Measurements from ENCODE around the gene LRRN3.
A peak's percentile ranks its signal among the peaks of the same experiment; 100 is the strongest.

The LRRN3 gene

DNA sequence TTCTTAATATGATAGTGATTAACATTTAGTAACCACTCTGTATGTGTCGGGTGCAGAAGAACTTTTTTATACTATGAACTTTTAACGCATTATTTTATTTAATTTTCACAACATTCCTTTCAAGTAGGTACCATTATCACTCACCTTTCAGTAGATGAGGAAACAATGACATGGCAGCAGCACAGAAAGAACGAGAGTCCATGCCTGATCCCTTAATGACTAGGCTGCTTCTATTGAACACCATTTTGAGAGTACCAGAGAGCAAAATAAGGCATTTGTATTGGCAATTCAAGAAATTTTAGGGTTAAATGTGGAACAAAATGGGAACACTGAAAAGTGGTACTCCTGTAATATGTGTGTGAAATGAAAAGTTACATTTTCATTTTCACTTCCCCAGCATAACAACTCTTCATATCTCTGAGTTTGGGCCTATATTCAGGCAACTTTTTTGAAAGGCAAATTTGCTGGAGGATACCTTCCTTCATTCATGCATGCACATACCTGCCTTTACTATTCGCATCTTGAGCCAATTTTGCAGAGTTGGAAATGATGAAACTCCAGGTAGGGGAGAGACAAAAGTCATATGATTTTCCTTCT is 12.8 kb downstream of the LRRN3 start:
- TF ChIP-seq CTCF (IDR thresholded peaks at IDR 0.05; ENCODE audit: low read depth, low read length) = no peak
- Histone ChIP-seq H3K4me1 (peaks cover 38% of the 10 kb centered on the region), H3K27me3 (no peaks in the 10 kb centered on the region), H3K9me3 (no peaks in the 10 kb centered on the region), H3K36me3 (peaks cover 48% of the 10 kb centered on the region), H3K4me3 (ENCODE audit: low read depth, low read length) (no peak overlapping the region)
- DNase-seq = no peak

DNA sequence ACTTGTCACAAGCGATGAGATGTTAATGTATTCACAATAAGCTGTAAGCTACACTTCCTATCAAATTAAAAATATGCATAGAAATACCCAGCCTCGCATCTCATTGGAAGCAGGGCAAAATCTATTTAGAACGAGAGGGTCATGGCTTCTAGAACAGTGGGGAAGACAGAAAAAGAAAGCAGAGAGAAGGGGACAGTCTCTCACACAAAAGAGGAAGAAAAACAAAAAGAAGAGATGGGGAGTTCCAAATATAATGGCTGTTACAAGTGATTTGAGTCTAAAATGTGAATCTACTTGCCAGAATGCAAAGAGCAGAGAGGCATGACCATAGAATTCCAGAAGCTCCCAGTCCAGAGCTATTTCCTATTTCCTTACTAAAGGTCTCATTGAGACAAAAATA is 13.8 kb downstream of the LRRN3 start:
- no peak overlapping the region for H3K4me3 ChIP-seq (ENCODE audit: low read depth, low read length)
- no peak for DNase-seq
- H3K4me1 ChIP-seq = peaks cover 34% of the 10 kb centered on the region
- H3K9me3 ChIP-seq = no peaks in the 10 kb centered on the region
- no peaks in the 10 kb centered on the region for H3K27me3 ChIP-seq
- peaks cover 48% of the 10 kb centered on the region for H3K36me3 ChIP-seq
- no peak for TF ChIP-seq CTCF (IDR thresholded peaks at IDR 0.05; ENCODE audit: low read depth, low read length)

- Histone ChIP-seq H3K36me3 (peaks cover 50% of the 10 kb centered on the region), H3K4me3 (ENCODE audit: low read depth, low read length) (no peak overlapping the region), H3K4me1 (peaks cover 31% of the 10 kb centered on the region), H3K27me3 (no peaks in the 10 kb centered on the region), H3K9me3 (no peaks in the 10 kb centered on the region)
- DNase-seq = no peak
- TF ChIP-seq CTCF (IDR thresholded peaks at IDR 0.05; ENCODE audit: low read depth, low read length) = no peak
Measured at GRCh38 chr7:111105269-111105668, 14.3 kb downstream of the LRRN3 start.

DNA sequence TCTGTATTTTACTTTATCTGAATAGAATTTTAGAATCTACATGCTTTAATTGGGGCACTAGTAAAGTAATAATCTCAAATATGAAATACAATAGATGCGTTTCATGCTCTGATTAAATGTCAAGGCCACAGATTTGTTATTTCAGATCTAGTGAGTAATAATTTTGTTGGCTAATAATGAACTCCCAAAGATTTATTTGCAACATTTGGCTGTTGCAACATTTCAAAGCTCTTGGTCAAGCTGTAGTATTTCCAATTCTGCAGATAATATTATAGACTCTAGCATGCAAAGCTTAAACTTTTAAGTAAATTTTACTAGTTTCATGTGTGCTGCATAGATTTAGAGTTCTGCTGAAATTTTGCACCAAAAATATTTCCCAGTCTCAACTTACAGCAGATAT is 16.7 kb downstream of the LRRN3 start:
- H3K36me3 ChIP-seq = peaks cover 51% of the 10 kb centered on the region
- no peaks in the 10 kb centered on the region for H3K9me3 ChIP-seq
- TF ChIP-seq CTCF (IDR thresholded peaks at IDR 0.05; ENCODE audit: low read depth, low read length) = no peak
- H3K27me3 ChIP-seq = no peaks in the 10 kb centered on the region
- peaks cover 20% of the 10 kb centered on the region for H3K4me1 ChIP-seq
- no peak overlapping the region for H3K4me3 ChIP-seq (ENCODE audit: low read depth, low read length)
- no peak for DNase-seq

DNA sequence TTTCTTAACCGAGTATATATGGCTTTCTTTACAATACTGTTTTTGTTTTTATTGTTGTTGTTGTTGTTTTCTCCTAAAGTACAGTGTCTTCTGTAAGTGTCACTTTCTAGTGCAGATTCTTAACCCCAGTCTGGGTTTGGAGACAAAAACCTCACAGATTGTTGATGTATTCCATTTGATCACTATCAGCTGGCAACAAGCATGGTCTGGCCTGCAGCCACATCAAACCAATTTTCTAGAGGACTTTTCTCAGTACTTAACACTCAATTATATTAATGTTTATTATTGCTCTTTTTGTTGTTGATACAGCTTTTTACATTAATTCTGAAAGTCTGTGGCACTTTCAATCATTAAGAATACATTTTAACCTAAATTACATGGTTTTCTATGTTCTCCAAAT is 17.1 kb downstream of the LRRN3 start:
- peak; percentile 22 for DNase-seq

More for the DNA sequence above, 17.1 kb downstream of the LRRN3 start:
- Histone ChIP-seq H3K4me3 (ENCODE audit: low read depth, low read length) (no peak overlapping the region), H3K27me3 (no peaks in the 10 kb centered on the region), H3K4me1 (peaks cover 16% of the 10 kb centered on the region), H3K36me3 (peaks cover 50% of the 10 kb centered on the region), H3K9me3 (no peaks in the 10 kb centered on the region)
- TF ChIP-seq CTCF (IDR thresholded peaks at IDR 0.05; ENCODE audit: low read depth, low read length) = no peak
